ENCODE data around the gene KRTAP6-3. TPM values are rescaled to one million over a fixed set of nuclear protein-coding genes. Genes with fewer than 3 reads are reported as not detected.

KRTAP6-3 gene
- total RNA-seq, 2 experiments from 2014 or later: not detected

GRCh38 chr21:30642564-30642963 is 50.3 kb downstream of the KRTAP6-3 start, which contains the start of gene KRTAP20-3:
TSS of gene KRTAP20-3 (plus strand) at chr21:30642864.
- Mint-ChIP-seq H3K4me3 (no peak within 1 kb of the TSS), H3K27me3 (no peaks in the 10 kb centered on the region), H3K36me3 (ENCODE audit: low read depth) (no peaks in the 10 kb centered on the region), H3K4me1 (no peaks in the 10 kb centered on the region), H3K9me3 (no peaks in the 10 kb centered on the region), H3K27ac (no peak within 1 kb of the TSS)
- POLR2A ChIA-PET: no interaction called here
- no peak for DNase-seq
- CTCF ChIA-PET: no interaction called here

Other genes with a start within 250 kb of the KRTAP6-3 start
- gene KRTAP23-1, start 243.8 kb upstream of the KRTAP6-3 start, total RNA-seq: not detected
- not detected for gene KRTAP13-2, start 220.2 kb upstream of the KRTAP6-3 start, total RNA-seq
- gene KRTAP13-1, start 196.4 kb upstream of the KRTAP6-3 start, total RNA-seq: not detected
- gene KRTAP13-3, start 166.5 kb upstream of the KRTAP6-3 start, total RNA-seq: not detected
- not detected for gene KRTAP13-4, start 162.2 kb upstream of the KRTAP6-3 start, total RNA-seq
- gene KRTAP15-1, start 152.2 kb upstream of the KRTAP6-3 start, total RNA-seq: not detected
- not detected for gene KRTAP19-1, start 112.1 kb upstream of the KRTAP6-3 start, total RNA-seq
- gene KRTAP19-2, start 105.0 kb upstream of the KRTAP6-3 start, total RNA-seq: not detected
- not detected for gene KRTAP19-3, start 100.4 kb upstream of the KRTAP6-3 start, total RNA-seq
- not detected for gene KRTAP19-4, start 95.3 kb upstream of the KRTAP6-3 start, total RNA-seq
- not detected for gene KRTAP19-5, start 90.3 kb upstream of the KRTAP6-3 start, total RNA-seq
- gene KRTAP19-6, start 50.6 kb upstream of the KRTAP6-3 start, total RNA-seq: not detected
- gene KRTAP19-7, start 31.1 kb upstream of the KRTAP6-3 start, total RNA-seq: not detected
- not detected for gene KRTAP22-2, start 2.0 kb upstream of the KRTAP6-3 start, total RNA-seq
- not detected for gene KRTAP6-2, start 6.5 kb downstream of the KRTAP6-3 start, total RNA-seq
- not detected for gene KRTAP22-1, start 8.6 kb downstream of the KRTAP6-3 start, total RNA-seq
- gene KRTAP6-1, start 21.5 kb downstream of the KRTAP6-3 start, total RNA-seq: not detected
- gene KRTAP20-1, start 24.0 kb downstream of the KRTAP6-3 start, total RNA-seq: not detected
- not detected for gene KRTAP20-4, start 28.2 kb downstream of the KRTAP6-3 start, total RNA-seq
- gene KRTAP20-2, start 42.8 kb downstream of the KRTAP6-3 start, total RNA-seq: not detected
- not detected for gene KRTAP20-3, start 50.4 kb downstream of the KRTAP6-3 start, total RNA-seq
- gene KRTAP21-3, start 126.3 kb downstream of the KRTAP6-3 start, total RNA-seq: not detected
- not detected for gene KRTAP21-2, start 154.8 kb downstream of the KRTAP6-3 start, total RNA-seq
- not detected for gene KRTAP21-1, start 163.0 kb downstream of the KRTAP6-3 start, total RNA-seq
- gene KRTAP8-1, start 220.8 kb downstream of the KRTAP6-3 start, total RNA-seq: not detected
- not detected for gene KRTAP7-1, start 237.3 kb downstream of the KRTAP6-3 start, total RNA-seq